GM18909 (cell line): ENCODE results near the gene DCLRE1C.
"Not testable (repeated sequence)": the region's sequence is repeated elsewhere in the genome, so short reads cannot be mapped to it uniquely, and the experiment has no call there.

Source experiments
- ATAC-seq: cut with Tn5 transposase; IDR thresholded peaks from one replicate; pipeline ENCODE4 v1.9.1; 2021; ENCODE audit warnings: mild to moderate bottlenecking; ENCODE audit not compliant: unreplicated experiment, poor library complexity

DCLRE1C gene

DNA sequence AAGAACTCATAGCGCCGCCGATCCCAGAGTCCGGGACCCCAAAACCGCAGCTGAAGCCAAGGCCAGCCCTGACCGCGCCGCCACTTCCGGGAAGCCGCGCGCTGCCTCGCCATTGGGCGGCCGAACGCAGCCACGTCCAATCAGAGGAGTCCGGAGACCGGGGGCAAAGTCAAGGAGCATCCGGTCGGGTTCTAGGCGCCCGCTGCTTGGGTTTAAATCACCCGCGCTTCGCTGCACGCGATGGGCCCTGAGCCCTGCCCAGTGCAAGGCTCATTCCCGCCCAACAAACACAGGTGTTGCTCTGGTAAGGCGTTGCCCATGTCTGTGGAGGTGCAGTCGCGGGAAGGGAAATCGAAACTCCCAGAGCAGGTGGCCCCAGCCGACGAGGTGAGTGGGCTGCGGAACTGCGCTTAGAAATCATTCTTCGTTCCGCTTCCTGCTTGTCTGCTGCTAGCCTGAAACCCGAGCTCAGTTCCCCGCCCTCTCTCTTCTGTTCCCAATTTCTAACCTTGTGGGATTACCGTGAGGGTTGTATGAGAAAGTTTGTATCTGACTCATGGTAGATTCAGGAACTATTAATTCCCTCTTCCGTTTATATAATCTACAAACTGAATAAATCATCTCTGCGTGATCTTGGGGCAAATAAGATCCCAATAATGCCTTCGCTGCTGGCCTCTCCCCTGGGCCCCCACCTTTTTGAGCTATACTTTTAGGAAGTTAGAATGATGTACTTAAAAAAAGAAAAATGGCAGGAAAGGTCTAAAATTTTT lies at the start of gene DCLRE1C:
DCLRE1C (minus strand) TSS at position 96 of the 770 bp plus-strand sequence; CDS start at position 10, 86 bp downstream.
- peak; percentile 82 for ATAC-seq

DNA sequence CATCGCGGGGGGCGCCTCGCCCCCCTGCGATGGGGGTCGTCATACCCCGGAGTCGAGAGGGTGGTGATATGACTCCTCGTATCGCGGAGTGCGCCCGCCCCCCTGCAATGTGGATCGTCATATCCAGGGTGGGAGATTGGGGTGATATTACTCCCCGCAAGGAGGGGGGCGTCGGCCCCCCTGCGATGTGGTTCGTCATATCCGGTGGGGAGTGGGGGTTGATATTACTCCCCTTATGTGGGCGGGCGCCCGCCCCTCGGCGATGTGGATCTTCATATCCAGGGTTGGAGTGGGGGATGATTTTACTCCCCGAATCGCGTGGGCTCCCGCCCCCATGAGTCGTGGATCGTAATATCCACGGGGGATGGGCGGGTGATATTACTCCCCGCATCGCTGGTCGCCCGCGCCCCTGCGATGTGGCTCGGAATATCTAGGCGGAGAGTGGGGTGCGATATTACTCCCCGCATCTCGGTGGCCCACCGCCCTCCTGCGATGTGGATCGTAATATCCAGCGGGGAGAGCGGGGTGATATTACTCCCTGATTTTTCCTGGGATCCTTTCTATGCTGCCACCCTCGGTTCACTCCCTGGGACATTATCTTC lies 42.2 kb upstream of the DCLRE1C start:
- ATAC-seq, result no peak

DNA sequence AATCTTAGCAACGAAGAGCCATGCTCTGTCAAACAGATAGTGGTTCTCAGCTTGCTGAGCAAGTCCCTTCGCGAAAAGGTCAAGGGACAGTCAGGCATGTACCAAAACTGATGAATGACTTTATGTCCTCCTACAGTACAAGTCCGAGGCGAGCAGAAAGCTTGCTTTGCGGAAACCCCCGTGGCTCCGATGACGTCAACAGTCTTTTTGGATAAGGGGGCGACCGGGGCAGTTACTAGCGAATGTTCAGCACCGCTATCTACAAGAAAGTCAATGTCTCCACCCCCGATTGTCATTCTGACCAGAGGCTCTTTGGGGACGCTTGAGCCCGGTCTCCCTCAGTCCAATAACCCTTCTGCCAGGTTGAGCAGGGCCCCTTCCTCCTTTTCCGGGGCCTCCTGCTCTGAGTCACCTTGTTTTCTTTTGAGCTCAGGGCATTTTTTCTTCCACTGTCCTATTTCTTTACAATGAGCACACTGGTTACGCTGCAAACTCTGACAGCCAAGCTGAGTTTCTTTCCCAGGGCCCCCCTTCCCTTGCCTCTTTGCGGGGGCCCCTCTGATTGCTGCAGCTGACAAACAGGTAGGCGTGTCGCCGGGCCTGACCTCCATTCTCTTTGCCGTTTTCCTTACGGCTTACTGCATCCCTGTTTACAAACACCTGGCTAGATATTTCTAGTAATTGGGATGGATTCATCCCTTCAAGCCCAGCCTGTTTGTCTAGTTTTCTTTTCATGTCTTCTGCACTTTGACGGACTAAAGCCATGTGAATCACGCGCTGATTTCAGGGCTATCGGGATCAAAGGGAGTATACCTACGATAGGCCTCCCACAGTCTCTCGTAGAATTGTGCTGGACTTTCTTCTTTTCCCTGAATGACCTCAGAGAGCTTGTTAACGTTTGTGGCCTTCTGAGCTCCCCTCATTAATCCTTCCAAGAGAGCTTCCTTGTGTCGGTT lies 39.9 kb upstream of the DCLRE1C start:
- ATAC-seq, result not testable (repeated sequence)

DNA sequence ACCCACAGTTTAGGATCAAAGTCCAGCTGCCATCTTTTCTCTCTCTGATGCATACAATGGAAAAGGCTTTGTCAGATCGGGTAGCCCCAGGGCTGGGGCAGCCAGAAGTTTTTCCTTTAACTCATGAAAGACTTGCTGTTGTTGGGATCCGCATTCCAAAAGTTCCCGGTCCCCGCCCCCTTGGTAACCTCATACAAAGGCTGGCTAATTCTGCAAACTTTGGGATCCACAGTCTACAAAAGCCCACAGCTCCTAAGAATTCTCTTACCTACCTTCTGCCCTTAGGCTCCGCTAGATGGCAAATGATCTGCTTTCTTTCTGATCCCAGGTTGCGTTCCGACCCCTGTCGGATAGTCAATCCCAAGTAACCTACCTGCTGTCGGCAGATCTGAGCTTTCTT lies 38.4 kb upstream of the DCLRE1C start:
- ATAC-seq, result not testable (repeated sequence)

DNA sequence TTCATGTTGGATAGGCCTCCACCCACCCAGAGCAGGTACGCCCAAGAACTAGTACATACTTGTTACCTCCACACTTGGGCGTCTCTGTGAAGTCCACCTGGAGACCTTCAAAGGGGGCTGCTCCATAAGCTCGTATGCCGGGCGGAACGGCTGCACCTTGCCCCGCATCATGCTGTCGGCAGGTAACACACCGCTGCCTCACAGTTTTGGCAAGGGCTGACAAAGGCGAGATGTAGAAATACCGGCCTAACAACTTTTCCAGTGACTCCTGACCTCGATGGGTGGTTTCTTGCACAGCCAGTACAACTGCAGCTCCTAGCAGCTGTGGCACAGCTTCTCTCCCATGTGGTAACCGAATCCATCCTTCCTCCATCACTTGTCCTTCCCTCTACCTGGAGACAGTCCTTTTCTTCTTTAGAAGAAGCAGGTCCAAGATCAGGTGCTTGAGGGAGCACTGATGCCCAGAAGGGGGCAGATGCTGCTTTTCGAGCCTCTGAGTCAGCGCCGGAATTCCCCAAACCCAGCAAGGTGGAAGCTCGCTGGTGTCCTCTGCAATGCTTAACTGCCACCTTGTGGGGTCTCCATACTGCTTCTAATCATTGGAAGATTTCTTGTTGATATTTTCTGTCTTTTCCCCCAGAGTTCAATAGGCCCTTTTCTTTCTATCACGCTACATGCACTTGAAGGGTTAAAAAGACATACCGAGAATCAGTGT lies 37.3 kb upstream of the DCLRE1C start:
- not testable (repeated sequence) for ATAC-seq

DNA sequence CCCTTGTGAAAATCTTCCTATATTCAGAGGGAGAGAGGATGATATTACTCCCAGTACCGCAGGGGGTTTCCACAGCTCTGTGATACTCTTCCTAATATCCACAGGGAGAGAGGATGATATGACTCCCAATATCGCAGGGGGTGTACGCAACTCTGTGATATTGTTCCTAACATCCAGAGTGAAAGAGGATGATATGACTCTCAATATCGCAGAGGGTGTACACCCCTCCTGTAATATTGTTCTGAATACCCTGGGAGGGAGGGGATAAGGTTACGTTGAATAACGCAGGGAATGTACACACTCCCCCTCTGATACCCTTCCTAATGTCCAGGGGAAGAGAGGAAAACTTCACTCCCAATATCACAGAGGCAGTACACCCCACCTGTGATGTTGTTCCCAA lies 35.7 kb upstream of the DCLRE1C start:
- not testable (repeated sequence) for ATAC-seq

DNA sequence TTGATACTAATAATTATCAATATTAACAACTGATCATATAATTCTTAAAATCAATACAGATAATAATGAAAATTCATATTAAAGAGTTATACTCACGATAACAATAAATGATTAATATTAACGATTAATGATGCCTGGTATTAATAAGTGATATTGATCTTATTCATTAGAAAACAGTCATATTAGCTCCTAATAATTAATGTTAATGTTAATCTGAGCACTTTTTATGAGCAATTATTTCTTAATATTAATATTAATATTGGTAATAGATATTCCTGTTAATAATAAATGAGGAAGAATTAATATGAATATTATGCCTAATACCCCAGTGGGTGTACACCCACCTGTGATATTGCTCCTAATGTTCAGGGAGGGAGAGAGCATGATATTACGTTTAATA lies 28.8 kb upstream of the DCLRE1C start:
- ATAC-seq, result no peak

DNA sequence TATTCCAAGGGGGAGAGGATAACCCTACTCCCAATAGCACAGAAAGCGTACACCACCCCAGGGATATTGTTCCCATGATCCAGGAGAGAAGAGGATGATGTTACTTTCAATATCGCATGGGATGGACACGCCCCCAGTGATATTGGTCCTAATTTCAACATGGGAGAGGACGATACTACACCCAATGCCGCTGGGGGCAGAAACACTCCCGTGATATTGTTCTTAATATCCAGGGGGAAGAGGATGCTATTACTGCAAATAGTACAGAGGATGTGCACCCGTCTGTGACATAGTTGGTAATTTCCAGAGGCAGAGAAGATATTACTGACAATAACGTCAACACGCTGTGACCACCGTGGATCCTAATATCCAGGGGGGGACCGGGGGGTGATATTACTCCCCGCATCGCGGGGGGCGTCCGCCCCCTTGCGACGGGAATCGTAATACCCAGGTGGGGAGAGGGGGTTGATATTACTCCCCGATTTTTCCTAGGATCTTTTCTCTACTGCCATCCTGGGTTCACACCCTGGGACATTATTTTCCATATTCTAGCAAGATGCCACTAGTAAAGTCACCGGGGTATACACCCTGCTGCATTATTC lies 21.9 kb upstream of the DCLRE1C start:
- no peak for ATAC-seq

DNA sequence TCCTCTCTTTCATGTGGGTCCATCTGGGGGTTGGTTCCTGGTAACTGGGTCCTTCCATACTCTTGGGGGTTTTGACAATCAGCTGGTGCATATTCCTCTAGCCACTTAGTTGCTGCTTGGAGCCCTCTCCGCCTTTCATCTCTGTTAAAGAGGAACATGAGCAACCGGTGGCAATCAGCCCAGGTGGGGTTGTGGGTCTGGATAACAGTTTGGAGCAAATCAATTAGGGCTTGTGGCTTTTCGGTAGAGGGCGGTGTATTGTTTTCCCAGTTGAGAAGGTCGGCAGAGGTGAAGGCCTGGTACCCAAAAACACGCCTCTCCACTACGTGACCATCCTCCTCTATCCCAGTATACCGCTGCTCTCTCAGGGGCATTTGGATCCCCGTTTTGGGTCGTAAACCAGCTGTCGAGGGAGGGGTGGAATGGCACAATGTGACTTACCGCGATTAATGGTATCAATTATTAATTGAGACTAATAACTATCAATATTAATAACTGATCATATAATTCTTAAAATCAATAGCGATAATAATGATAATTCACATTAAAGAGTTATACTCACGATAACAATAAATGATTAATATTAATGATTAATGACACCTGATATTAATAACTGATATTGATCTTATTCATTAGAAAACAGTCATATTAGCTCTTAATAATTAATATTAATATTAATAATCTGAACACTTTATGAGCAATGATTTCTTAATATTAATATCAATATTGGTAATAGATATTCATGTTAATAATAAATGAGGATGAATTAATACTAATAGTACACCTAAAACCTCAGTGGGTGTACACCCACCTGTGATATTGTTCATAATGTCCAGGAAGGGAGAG lies 20.5 kb upstream of the DCLRE1C start:
- ATAC-seq, result not testable (repeated sequence)

DNA sequence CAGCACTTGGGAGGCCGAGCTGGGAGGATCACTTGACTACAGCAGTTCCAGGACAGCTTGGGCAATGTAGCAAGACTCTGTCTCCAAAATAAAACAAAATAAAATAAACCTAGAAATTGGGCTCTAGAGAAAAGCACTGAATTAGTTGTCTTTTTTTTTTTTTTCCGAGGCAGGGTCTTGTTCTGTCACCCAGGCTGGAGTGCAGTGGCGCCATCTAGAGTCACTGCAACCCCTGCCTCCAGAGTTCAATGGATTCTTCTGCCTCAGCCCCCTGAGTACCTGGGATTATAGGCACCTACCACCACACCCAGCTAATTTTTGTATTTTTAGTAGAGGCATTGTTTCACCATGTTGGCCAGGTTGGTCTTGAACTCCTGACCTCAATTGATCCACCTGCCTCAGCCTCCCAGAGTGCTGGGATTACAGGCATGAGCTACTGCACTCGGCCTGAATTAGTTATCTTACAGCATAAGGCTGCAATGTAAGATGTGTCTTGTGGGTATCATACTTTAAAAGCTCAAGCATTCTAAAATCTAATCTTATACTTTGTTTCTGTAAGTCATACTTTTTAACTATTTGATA lies 18.1 kb upstream of the DCLRE1C start:
- ATAC-seq, result no peak

DNA sequence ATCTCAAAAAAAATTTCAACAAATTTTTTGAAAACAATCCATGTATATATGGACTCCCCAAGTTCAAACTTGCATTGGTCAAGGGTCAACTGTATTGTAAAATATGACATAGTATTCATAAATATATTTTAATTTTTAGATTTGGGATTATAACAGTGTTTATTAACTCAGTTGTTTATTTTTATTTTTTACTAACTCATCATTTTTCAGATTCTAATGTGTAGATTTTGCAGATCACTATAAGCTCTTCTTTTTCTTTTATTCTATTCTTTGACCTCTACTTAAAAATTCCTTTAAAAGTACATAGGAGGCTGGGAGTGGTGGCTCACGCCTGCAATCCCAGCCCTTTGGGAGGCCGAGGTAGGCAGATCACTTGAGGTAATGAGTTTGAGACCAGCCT lies 14.0 kb upstream of the DCLRE1C start:
- ATAC-seq, result no peak

DNA sequence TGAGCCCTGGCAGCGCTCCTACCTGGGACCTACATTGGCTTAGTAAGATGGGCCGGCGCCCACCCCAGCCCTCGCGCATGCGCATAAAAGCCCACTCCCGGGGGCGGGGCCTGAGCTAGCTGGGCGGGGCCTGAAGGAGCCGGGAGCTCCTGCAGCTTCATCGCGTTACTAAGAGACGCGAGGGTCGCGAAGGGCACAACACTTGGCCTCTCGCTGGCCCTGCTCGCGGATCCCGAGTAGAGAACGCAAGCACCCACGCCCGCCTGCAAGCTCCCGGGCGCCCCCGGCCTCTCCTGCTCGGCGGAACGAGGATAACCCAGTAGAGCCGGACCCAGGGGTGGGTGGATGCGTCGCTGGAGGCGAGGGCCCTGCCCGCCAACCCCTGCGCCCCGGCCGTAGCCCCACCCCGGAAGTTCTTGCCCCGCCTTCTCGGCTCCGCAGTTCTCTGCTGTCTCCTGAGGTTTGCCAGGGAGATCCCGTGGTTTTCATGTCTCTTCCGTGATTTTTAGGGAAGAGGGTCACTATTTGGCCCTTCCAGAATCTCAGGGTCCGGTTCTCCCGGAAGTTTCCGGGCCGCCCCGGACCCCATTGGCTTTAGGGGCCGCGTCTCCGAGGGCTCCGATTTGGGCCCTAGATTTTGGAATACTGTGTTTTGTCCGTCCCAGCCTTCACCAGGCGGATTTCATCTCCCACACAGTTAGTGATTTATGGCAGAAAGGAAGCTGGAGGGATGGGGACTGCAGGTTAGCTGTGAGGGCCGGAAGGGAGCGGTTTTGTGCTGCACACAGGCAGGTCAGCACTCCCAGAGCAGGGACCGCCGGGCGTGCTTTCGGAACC lies 5.5 kb upstream of the DCLRE1C start, which contains the start of gene MEIG1:
MEIG1 (plus strand) TSS at position 168 of the 837 bp plus-strand sequence. CDS start 7,081 bp downstream, outside the sequence.
- ATAC-seq, result peak; percentile 81

DNA sequence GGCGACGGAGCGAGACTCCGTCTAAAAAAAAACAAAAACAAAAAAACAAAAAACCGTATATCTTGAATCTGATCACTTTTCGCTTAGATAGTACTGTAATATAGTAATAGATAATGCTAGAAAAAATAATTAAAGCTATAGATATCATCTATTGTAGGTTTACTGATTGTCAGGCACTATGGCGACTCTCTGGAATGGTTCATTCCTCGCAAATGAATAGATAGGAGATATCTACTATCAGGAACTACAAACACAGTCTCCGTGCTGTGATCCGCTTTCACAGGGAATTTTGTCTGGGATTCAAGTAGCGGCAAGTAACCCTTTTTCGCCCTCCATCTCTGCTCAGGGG lies 5.0 kb upstream of the DCLRE1C start:
- no peak for ATAC-seq

DNA sequence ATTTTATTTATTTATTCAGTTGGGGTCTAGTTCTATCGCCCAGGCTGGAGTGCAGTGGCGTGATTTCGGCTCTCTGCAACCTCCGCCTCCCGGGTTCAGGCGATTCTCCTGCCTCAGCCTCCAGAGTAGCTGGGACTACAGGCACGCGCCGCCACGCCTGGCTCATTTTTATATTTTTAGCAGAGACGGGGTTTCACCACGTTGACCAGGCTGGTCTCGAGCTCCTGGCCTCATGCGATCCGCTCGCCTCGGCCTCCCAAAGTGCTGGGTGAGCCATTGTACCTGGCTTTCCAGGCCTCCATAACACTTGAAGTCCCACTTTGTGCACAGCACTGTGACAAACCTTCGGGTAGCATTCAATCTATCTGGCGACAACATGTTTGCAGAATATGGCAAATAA lies 1.0 kb upstream of the DCLRE1C start:
- no peak for ATAC-seq

DNA sequence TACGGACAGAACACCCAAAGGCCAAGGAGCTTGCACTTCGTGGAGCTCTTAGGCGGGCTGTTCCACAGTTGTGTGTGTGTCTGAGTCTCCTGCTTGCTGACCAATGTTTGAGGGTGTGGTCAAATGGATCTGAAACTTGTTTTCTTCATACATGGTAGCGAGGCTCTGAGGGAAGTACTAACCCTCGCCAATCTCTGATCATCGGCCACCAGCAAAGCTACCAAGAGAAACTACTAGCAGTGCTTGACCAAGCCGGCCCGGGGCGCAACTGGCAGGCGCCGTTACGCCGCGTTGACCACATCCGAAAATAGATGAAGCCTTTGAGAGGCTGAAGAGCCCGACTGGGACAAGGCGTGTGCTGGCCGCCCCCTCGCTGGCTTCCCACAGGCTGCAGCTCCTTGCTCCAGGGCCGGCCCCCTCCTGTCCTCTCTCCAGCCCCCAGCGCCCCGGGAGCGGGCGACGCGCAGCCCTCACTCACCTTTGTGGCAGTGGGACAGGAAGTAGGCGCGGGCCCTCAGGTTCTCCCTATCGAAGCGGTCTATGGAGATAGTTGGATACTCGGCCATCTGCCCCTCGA lies 384 bp downstream of the DCLRE1C start:
- peak; percentile 47 for ATAC-seq

DNA sequence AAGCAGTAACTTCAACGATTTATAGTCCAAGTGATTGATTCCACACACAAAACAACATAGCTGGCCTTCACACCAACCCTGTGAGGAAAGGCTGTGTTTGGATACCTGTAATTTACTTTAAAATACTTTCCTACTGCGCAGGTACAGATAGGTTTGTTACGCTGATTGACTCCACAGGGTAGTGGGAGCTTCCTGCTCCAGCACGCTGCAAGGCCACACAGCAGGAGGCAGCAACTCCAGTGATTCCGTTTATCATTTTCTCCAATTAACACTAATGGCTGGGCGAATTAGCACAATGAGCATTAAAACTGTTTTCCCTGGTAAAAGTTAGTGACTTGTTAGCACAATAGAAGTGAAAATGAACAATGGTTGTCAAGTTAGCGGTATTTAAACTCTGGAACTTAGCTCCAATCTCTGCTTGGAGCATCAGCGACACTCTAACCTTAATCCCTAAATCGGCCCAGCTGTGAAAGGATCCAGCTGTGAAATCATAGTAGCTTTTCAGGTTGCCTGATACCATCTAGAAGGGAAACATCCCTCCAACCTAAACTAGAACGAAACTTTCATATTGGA lies 959 bp downstream of the DCLRE1C start:
- no peak for ATAC-seq

DNA sequence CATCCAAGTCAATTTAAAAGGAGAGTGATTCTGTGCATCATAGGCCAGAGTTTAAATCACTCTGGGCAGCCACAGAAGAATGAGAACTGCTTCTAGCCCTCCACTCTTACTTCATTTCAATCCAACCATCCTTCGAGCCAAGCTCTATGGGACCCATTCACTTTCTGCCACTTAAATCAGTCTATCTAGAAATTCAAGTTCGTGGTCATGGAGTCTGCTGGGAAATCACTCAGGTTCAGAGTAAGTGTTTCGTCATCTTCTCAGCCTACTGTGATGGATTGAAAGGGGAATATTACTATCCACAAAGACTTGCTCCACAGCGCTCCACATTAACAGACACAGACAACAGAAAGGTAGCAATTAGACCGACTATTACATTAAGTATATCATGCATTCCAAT lies 4.6 kb downstream of the DCLRE1C start:
- no peak for ATAC-seq
